ACHN (cell line): Measurements from ENCODE around the gene UBE2I.
"Not testable (repeated sequence)": the region's sequence is repeated elsewhere in the genome, so short reads cannot be mapped to it uniquely, and the experiment has no call there.

Experiments used
- DNase-seq: peaks from one replicate; pipeline ENCODE4 v3.0.0-alpha.2; 2015
- in situ Hi-C: cut with HindIII; loops from 2 replicates; pipeline ENCODE4 v1.10.0; 2017; ENCODE audit warnings: low sequenced_read_pairs, low pct_ligation_motif_present, low pct_unique_long_range_greater_than_20kb

UBE2I gene

GRCh38 chr16:1308977-1309885 lies at the start of gene UBE2I:
TSS of gene UBE2I (plus strand) at chr16:1309636. CDS start at chr16:1314031, 4,395 bp downstream.
- in situ Hi-C loops = no loop called here
- DNase-seq = peak; percentile 99

- no peak for DNase-seq
- in situ Hi-C loops = no loop called here
These were observed 49.7 kb upstream of the UBE2I start for GRCh38 chr16:1259760-1260068.

GRCh38 chr16:1260101-1260680 lies 49.2 kb upstream of the UBE2I start:
- in situ Hi-C loops = no loop called here
- no peak for DNase-seq

- in situ Hi-C loops = no loop called here
- no peak for DNase-seq
These were observed 48.1 kb upstream of the UBE2I start for GRCh38 chr16:1261131-1261892.

GRCh38 chr16:1262210-1262845 lies 47.1 kb upstream of the UBE2I start:
- in situ Hi-C loops = no loop called here
- no peak for DNase-seq

- no peak for DNase-seq
- in situ Hi-C loops = no loop called here
These were observed 46.6 kb upstream of the UBE2I start for GRCh38 chr16:1262846-1263221.

DNA sequence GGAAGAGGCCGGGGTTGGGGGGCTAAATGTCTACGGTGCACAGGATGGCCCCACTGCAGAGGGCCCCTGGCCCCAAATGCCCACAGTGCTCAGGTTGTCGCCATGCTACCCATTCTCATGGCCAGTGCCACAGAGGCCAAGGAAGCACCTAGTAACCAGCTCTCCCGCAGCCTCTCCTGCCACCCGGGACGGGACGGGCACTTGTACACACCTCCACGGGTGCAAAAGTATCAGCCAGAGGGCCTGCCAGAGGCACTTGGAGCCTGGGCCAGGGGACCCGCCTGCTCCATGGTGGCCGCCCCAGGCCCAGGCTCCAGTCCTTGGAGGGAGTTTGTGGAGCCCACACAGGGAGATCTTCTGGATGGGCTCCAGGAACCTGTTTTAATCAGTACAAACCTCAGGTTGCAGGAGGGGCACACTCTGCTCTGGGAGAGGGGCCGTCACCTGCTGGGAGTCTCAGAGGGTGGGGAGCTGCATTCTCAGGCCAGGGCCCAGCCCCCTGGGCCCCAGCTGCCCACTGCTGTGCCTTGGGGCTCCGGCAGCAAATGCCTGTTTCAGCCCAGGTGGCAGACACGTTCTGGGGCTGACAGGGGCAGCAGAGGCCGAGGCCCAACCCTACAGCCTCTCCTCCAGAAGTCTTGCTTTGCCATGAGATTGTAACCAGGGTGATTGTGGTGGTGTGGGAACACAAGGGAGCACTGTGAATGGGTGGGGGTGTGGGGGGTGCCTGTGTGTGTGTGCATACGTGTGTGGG lies 45.7 kb upstream of the UBE2I start:
- in situ Hi-C loops = no loop called here
- no peak for DNase-seq

DNA sequence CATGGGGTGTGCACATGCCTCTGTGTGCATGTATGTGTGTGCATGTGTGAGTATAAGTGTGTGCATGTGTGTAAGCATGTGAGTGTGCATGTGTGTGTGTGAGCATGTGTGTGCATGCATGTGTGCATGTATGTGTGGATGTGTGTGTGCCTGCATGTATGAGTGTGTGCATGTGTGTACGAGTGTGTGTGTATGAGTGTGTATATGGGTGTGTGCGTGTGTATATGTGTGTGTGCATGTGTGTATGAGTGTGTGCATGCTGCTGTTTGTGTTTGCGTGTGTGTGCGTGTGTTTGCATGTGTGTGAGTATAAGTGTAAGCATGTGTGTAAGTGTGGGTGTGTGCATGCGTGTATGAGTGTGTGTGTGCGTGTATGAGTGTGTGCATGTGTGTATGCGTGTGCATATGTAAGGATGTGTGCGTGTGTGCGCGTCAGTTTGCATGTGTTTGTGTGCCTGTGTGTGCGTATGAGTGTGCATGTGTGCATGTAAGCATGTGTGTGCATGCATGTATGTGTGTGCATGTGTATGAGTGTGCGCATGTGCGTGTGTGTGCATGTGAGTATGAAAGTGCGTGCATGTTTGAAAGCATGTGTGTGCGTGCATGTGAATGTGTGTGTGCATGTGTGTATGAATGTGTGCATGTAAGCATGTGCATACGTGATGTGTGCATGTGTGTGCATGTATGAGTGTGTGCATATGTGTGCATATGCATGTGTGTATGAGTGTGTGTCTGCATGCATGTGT lies 44.9 kb upstream of the UBE2I start:
- no peak for DNase-seq
- in situ Hi-C loops = no loop called here

DNA sequence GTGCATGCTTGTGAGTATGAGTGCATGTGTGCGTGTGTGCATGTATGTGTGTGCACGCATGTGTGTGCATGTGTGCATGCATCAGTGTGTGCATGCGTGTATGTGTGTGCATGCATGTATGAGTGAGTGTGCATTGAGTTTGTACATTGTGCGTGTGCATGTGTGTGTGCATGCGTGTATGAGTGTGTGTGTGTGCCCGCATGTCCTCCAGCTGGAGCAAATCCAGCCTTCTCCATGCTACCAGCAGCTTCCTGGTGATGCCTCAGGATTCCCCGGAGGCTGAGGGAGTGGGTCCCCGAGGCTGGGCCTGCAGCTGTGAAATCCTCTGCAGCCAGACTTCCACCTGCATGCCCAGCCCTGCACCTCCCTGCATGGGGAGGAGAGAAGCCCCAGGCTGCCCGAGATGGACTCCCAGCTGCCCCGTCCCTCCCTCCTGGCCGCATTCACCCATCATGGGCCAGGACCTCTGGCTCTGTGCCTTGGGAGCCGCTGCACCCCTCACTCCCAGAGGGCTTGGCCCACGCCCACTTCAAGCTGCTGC lies 44.3 kb upstream of the UBE2I start:
- in situ Hi-C loops = no loop called here

DNA sequence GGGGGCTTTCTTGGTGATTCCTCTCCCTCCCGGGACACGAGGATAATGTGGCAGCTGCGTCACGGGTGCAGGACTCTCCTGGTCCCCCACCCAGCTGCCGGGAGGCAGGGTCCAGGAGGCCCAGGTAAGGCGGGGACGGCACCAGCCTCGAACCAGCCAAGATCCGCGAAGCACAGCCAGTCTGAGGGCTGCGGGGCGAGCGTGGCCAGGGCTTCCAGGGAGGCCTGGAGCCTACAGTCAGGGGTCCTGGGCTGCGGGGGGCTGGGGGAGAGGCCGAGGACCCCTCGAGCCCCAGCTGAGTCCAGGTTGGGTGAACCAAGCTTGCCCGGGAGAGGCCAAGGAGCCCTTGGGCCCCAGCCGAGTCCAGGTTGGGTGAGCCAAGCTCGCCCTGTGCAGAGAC lies 43.6 kb upstream of the UBE2I start:
- in situ Hi-C loops = no loop called here
- DNase-seq = no peak

More for the DNA sequence above, 44.3 kb upstream of the UBE2I start:
- DNase-seq = no peak

GRCh38 chr16:1269418-1269817 lies 40.0 kb upstream of the UBE2I start:
- DNase-seq, in situ Hi-C loops: not testable (repeated sequence)

DNA sequence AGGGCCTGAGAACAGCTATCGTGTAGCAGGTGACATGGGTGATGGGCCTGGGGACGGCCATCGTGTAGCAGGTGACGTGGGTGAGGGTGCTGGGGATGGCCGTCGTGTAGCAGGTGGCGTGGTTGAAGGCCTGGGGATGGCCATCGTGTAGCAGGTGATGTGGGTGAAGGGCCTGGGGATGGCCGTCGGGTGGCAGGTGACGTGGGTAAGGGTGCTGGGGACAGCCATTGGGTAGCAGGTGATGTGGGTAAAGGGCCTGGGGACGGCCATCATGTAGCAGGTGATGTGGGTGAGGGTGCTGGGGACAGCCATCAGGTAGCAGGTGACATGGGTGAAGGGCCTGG lies 38.1 kb upstream of the UBE2I start:
- no peak for DNase-seq
- in situ Hi-C loops = no loop called here

DNA sequence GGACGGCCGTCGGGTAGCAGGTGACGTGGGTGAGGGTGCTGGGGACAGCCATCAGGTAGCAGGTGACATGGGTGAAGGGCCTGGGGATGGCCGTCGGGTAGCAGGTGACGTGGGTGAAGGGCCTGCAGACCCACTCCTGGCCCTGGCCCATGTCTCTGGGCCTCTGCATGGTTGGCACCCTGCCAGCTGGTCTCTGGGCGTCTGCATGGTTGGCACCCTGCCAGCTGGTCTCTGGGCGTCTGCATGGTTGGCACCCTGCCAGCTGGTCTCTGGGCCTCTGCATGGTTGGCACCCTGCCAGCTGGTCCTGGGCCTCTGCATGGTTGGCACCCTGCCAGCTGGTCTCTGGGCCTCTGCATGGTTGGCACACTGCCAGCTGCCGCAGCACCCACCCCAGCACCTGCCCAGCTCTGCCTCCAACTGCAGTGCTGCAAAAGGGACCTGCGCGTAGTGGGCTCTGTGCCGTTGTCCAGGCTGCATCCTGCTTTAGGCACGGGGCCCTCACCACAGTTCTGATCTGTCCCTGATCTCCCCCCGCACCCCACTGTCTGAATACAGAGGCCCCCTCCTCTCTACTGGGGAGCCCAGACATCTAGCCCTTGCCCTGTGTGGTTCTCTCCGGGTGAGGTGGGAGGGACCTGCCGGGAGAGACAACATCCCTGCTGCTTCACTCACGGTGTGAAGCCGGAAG lies 37.6 kb upstream of the UBE2I start:
- peak; percentile 16 for DNase-seq
- in situ Hi-C loops = not testable (repeated sequence)

- no peak for DNase-seq
- in situ Hi-C loops = no loop called here
These were observed 36.8 kb upstream of the UBE2I start for GRCh38 chr16:1272453-1273198.

GRCh38 chr16:1273816-1274215 lies 35.6 kb upstream of the UBE2I start:
- in situ Hi-C loops = no loop called here
- no peak for DNase-seq

GRCh38 chr16:1274767-1275166 lies 34.7 kb upstream of the UBE2I start:
- no peak for DNase-seq
- in situ Hi-C loops = loop anchor here (25.0 kb wide), 2 partner anchors 113 to 137 kb away; no protein-coding TSS in a partner anchor
